ENCODE measurements around the gene KRT16.
"Not testable (repeated sequence)": the region's sequence is repeated elsewhere in the genome, so short reads cannot be mapped to it uniquely, and the experiment has no call there.

KRT16 gene

DNA sequence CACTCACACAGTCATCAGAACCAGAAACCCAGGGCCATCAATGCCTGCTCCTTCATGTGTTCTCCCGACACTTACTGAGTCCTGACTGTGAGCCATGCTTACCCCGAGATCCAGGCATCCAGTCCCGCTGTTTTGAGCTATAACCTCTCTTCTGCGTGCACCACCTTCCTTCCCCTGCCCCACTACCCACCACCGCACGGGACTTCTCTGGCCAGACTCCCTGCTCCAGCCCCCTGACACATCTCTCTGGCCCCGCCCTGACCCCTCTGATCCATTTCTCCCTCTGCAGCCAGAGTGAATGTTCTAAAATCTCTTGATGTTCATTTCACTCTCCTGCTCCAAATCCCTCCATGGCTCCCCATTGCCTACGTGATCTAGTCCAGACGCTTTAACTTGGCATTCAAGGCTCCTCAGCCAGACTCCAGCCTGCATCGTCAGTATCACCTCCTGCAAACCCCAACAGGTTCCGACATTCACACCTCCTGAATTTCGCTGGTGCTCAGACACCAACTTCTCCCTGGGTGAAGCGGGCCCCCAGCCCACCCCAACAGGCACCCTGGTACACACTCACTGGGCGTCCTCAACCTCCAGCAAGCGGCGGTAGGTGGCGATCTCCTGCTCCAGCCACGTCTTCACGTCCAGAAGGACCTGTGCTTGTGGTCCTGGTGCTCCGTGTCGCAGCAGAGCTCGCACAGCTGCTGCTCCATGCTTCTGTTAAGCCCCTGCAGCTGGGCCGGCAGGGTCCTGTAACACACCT, 14.9 kb upstream of the KRT16 start:
- Histone ChIP-seq H3K9me3 (no peaks in the 10 kb centered on the region), H3K36me3 (no peaks in the 10 kb centered on the region), H3K4me1 (peaks cover 9% of the 10 kb centered on the region; the same call in 1 of the 2 replicates), H3K4me2 (no peak overlapping the region), H3K4me3 (no peak overlapping the region), H3K27ac (no peak overlapping the region), H3K9ac (no peak overlapping the region), H3K27me3 (no peaks in the 10 kb centered on the region), H4K20me1 (no peaks in the 10 kb centered on the region)
- no peak for TF ChIP-seq Cebpa-rat (IDR thresholded peaks at IDR 0.05)

DNA sequence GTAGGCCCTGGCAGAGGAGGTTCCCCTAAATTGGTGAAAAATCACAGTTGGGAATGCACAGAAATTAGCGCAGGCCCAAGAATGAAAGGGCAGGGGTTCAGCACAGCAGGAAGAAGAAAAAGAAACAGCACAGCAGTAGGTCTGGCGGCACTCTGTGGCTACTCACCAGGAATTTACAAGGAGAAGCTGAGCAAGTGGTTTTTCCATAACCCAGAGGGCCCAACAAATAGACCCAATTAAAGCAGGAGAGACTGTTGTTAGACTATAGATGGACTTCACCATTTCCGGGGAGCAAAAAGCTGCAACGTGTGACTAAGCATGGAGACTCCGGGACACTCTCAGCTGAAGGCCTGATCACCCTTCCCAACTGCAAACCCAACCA, 14.3 kb upstream of the KRT16 start:
- not testable (repeated sequence) for H4K20me1 ChIP-seq, H3K4me2 ChIP-seq, H3K4me3 ChIP-seq, H3K36me3 ChIP-seq, H3K4me1 ChIP-seq, H3K27me3 ChIP-seq, H3K9ac ChIP-seq, H3K27ac ChIP-seq, H3K9me3 ChIP-seq

DNA sequence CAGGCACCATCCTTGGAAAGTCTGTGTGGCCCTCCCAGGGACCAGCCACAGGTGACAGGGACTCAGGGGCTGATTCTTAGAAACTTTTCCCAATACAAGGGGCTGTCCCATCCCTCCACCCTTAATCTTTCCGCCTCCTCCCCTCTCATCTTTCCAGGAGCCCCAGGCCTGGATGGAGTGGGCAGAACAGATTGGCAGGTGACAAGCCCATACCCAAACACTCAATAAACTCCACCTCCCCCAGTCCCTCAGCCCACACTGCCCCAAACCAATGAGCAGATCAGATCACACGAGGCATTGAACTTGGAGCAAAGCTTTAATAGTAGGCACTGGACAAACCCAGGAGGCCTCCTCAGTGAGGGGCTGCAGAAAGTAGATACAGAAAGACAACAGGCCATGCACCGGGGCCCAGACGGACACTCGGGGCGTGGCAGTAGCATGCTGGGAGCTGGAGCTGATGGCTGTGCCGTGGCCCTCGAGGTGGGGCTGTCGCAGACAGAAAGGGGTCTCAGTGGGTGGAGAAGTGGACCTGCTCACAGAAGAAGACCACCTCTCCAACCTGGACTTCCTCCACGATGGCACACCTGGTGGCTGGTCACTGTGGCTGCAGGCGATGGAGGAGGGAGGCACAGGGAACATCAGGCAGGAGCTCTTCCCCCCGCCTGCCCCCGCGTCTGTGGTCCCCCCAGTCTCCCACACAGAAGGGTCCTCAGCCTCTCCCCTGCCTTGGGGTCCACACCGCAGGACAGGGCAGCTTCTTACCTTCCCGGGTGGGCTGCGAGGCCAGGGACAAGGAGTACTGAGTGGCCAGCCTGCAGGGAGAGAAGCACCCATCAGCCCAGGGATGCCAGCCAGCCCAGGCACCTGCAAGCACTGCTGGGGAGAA, 13.7 kb upstream of the KRT16 start:
- H3K9ac ChIP-seq, H3K27ac ChIP-seq, H3K4me1 ChIP-seq, H3K9me3 ChIP-seq, H4K20me1 ChIP-seq, H3K4me3 ChIP-seq, H3K27me3 ChIP-seq, H3K36me3 ChIP-seq, H3K4me2 ChIP-seq: not testable (repeated sequence)

DNA sequence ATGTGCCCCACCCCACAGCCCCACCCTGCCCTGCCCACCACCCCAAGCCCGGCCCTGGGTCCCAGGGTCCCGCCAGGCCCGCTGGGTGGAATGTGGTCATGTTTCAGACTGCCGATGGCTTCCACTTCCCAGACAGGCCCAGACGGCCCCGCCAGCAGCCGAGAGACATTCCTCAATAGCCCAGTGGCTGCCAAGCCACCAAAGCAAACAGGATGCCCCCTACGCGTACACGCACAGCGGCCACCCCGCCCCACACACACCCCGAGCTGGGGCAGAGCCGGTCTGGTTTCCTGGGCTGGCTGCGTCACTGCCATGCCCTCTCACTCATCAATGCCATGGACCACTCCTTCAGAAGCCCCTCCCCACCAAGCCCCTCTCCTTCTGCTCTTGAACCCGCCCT, 13.0 kb upstream of the KRT16 start:
- TF ChIP-seq Cebpa-rat (IDR thresholded peaks at IDR 0.05): no peak
- Histone ChIP-seq H3K4me3 (no peak overlapping the region), H4K20me1 (no peaks in the 10 kb centered on the region), H3K27ac (no peak overlapping the region), H3K9me3 (no peaks in the 10 kb centered on the region), H3K9ac (no peak overlapping the region), H3K27me3 (no peaks in the 10 kb centered on the region), H3K36me3 (no peaks in the 10 kb centered on the region), H3K4me1 (peaks cover 9% of the 10 kb centered on the region; the same call in 1 of the 2 replicates), H3K4me2 (no peak overlapping the region)

DNA sequence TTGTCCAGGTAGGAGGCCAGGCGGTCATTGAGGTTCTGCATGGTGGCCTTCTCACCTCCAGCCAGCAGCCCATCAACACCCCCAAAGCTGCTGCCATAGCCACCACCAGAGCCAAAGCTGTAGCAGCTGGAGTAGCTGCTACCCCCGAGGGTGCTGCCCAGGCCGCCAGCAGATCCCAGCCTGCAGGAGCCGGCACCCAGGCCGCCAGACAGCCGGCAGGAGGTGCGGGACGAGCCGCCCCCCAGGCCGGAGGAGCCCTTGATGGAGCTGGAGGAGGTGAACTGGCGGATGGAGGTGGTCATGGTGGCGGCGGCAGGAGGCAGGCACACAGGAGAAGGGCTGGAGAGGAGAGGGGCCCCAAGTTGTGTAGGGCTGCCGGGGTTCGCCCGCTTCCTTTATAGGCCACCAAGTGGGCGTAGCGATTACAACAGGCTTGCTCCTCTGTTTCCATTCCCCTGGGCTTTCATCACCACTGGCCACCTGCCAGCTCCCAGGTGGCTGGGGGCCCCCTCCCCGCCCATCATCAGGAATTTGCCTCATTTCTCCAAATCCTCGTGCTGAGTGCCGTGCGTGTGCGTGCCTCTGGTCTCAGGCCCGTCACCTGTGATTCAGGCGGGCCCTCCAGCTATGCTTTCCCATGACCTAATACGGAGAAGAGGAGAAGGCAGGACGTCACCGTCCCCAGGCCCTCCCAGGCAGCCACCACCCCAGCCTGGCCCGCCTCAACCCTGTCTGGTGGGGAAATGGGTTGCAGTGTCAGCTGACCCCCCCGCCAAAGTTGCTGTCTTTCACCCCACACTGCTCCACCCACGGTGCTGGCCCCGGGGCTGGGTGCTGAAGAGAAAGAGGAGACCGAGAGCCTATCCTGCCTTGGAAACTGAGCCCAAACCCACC, 11.9 kb upstream of the KRT16 start, which contains the start of gene KRT17:
Gene KRT17, minus strand, starts transcription at position 368 of the 894 bp plus-strand sequence. Its CDS starts 66 bp downstream, at position 302.
- Histone ChIP-seq H3K9ac (no peak within 1 kb of the TSS), H4K20me1 (no peaks in the 10 kb centered on the region), H3K4me3 (no peak within 1 kb of the TSS), H3K27ac (no peak within 1 kb of the TSS), H3K4me1 (peaks cover 9% of the 10 kb centered on the region; the same call in 1 of the 2 replicates), H3K9me3 (no peaks in the 10 kb centered on the region), H3K4me2 (peak within 1 kb of the TSS; percentile 26; the same call in 1 of the 2 replicates), H3K36me3 (no peaks in the 10 kb centered on the region), H3K27me3 (no peaks in the 10 kb centered on the region)
- TF ChIP-seq Cebpa-rat (IDR thresholded peaks at IDR 0.05): no peak

DNA sequence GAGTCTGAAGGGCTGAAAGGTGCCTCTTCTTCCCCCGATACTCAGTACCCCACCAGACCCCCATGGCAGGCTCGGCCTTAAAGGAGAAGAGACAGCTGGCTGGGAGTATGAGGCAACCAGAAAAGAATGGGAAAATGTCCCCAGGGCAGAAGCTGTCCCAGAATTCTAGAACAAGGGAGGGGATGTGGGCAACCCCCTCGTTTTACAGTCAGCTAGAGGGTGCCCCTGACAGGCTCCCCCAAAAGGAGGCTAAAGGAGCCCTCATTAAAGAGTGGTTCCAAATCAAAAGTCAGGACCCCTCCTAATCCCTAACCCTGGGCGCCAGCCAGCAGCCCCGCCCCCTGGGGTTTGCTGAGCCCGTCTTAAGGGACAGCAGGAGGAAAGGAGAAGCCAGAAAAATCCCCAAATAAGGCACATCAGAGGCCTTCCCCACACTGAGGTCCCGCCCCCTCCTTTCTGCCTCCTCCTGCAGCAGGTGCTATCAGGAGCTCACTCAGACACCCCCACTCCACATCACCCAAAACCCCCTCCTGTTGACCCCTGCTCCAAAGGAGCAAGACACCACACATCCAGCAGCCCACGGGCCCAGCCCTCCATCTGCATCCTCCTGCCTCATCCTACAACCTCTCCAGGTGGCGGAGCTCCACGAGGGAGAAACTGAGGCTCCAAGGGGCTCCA, 10.8 kb upstream of the KRT16 start:
- not testable (repeated sequence) for H3K4me2 ChIP-seq, H3K9ac ChIP-seq, H3K36me3 ChIP-seq, H3K9me3 ChIP-seq, H3K4me1 ChIP-seq, H4K20me1 ChIP-seq, H3K4me3 ChIP-seq, H3K27me3 ChIP-seq, H3K27ac ChIP-seq

DNA sequence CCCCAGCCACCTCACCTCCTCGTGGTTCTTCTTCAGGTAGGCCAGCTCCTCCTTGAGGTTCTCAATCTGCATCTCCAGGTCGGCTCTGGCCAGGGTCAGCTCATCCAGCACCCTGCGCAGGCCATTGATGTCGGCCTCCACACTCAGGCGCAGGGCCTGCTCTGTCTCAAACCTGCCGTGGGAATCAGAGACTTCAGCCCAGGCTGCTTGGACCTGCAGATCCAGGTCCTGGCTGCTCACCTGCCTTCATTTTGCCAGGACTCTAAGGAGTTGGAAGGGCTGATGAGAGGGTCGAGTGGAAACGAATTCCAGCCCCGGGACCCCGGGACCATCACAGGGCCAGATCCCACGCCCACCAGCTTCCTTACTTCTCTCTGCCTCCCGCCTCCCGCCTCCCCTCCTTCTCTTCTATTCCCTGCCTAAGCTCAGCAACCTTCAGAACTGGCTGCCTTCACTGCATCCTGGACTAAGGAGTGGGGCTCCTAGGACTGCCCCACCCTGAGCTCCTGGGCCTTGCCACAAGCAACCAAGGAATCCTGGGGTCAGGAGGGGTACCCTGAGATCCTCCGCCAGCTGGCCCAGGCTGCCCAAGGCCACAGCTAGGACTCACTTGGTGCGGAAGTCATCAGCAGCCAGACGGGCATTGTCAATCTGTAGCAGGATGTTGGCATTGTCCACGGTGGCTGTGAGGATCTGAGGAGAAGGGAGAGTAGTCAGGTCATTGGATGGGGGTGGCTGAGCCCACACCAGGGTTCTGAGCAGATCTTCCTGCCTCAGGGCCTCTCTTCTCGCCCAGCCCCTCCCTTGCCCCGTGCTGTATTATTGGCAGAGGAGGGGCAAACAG, 10.0 kb upstream of the KRT16 start:
- H3K27ac ChIP-seq, H3K36me3 ChIP-seq, H4K20me1 ChIP-seq, H3K9ac ChIP-seq, H3K4me1 ChIP-seq, H3K4me3 ChIP-seq, H3K4me2 ChIP-seq, H3K27me3 ChIP-seq, H3K9me3 ChIP-seq: not testable (repeated sequence)

DNA sequence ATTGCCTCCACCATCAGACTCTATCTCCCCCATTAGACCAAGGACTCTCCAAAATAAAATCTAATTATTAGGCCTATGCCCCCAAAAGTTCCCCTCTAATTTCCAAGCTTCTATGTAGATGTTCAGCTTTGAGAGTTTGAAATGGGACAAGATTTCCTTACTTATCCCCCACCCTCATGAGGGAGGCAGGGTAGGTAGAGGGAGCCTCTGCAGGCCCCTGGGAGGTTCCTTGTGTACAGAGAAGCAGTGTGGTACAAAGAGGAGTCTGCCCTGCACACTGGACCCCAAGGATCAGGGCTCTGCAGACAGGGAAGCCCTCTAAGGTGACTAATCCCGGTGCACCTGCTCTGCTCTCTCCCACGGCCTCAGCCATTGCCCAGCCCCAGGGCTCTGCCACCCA, 9.3 kb upstream of the KRT16 start:
- Histone ChIP-seq H3K4me1 (peaks cover 10% of the 10 kb centered on the region), H4K20me1 (no peaks in the 10 kb centered on the region), H3K9me3 (no peaks in the 10 kb centered on the region), H3K9ac (no peak overlapping the region), H3K27me3 (no peaks in the 10 kb centered on the region), H3K4me2 (no peak overlapping the region), H3K27ac (no peak overlapping the region), H3K36me3 (no peaks in the 10 kb centered on the region), H3K4me3 (no peak overlapping the region)
- no peak for TF ChIP-seq Cebpa-rat (IDR thresholded peaks at IDR 0.05)

DNA sequence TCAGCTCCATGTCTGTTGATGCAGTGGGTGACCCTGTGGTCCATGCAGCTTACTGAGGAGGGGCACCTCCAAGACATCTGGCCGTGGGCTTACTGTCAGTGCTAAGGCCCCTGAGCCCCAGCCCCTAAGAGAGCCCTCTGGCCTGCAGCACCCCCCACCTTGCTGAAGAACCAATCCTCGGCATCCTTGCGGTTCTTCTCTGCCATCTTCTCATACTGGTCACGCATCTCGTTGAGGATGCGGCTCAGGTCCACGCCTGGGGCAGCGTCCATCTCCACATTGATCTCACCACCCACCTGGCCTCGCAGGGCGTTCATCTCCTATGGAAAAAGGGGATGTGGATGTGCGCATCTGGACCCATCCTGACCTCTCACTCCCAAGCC, 8.9 kb upstream of the KRT16 start:
- not testable (repeated sequence) for H3K9ac ChIP-seq, H3K27me3 ChIP-seq, H3K9me3 ChIP-seq, H3K4me3 ChIP-seq, H3K27ac ChIP-seq, H3K4me2 ChIP-seq, H4K20me1 ChIP-seq, H3K36me3 ChIP-seq
- H3K4me1 ChIP-seq: peaks cover 15% of the 10 kb centered on the region

Data from BLaER1 (cell line).